HepG2 (cell line): ENCODE data around the gene EYA2. TPM values are rescaled to one million over a fixed set of nuclear protein-coding genes. Genes with fewer than 3 reads are reported as not detected.

Experiments used
- ATAC-seq: fragments of 200-7000 bp; cut with Tn5 transposase; 3 replicates; pipeline ENCODE4 v1.9.1; 2020; ENCODE audit warnings: mild to moderate bottlenecking, moderate library complexity
- BruUV-seq: library from RNA; stranded (reverse); fragments of 400-500 nt; replicated peaks from 2 replicates; lab custom pipeline; 2021; lab: Mats Ljungman, UMichigan
- CTCF ChIA-PET: fragments of 300-600 bp; formaldehyde crosslinking; extraction: SDS; loops from one replicate; lab custom pipeline; 2021; ENCODE audit warnings: low total read pairs, inconsistent platforms, low intra/inter-chr PET ratio; lab: Yijun Ruan, JAX
- POLR2A ChIA-PET: fragments of 350-600 bp; sonication (Branson Sonifier 250); formaldehyde crosslinking; loops from one replicate; lab custom pipeline; 2020; ENCODE audit warnings: antibody characterized with exemption, inconsistent platforms; lab: Yijun Ruan, JAX
- DNase-seq: peaks from one replicate; pipeline ENCODE4 v3.0.0-alpha.2; 2015; ENCODE audit warnings: low spot score
- FAIRE-seq: peaks from 3 replicates; lab custom pipeline; 2011; peaks lifted over from hg19 to GRCh38; lab: Jason Lieb, UNC
- H2AFZ ChIP-seq: one replicate; pipeline ENCODE4 v1.6.1; 2011; ENCODE audit warnings: low read length, inconsistent platforms
- H3K27ac ChIP-seq: fragments of 300-600 bp; 3 replicates; pipeline ENCODE4 v1.8.0; 2011; ENCODE audit warnings: mixed run types, mild to moderate bottlenecking, mixed read lengths, low read length, inconsistent platforms; ENCODE audit not compliant: insufficient read depth; ENCODE audit errors: extremely low read length
- H3K27me3 ChIP-seq, 2 experiments: fragments of 200-600 bp in 1 of 2; 2 replicates in 1 of 2; 3 replicates in 1 of 2; pipeline versions ENCODE4 v1.6.0 to v1.8.0; 2011; ENCODE audit warnings: low read length in 2 of 2, mild to moderate bottlenecking in 2 of 2, moderate library complexity in 2 of 2, inconsistent platforms in 1 of 2; ENCODE audit not compliant: insufficient read depth in 2 of 2, control insufficient read depth in 1 of 2
- H3K36me3 ChIP-seq, 2 experiments: fragments of 200-600 bp in 1 of 2; replicated peaks in 1 of 2; 2 replicates in 1 of 2; 3 replicates in 1 of 2; pipeline versions ENCODE4 v1.5.1 to v1.8.0; 2011; ENCODE audit warnings: low read length in 2 of 2, inconsistent platforms in 1 of 2; ENCODE audit not compliant: insufficient read depth in 2 of 2, control insufficient read depth in 1 of 2
- H3K4me1 ChIP-seq: 2 replicates; pipeline ENCODE4 v1.5.1; 2012; ENCODE audit warnings: low read length, inconsistent platforms; ENCODE audit not compliant: insufficient read depth
- H3K4me2 ChIP-seq: 2 replicates; pipeline ENCODE4 v1.6.0; 2011; ENCODE audit warnings: low read depth, low read length, inconsistent platforms
- H3K4me3 ChIP-seq, 3 experiments: fragments of 200-600 bp in 1 of 3; sonication (generic), shearing (Covaris generic) in 1 of 3; replicated peaks in 1 of 3; 2 replicates each; pipeline ENCODE4 v1.5.1; 2011 to 2016; ENCODE audit warnings: low read length in 3 of 3, inconsistent platforms in 2 of 3, low read depth in 2 of 3, mild to moderate bottlenecking in 2 of 3, control low read depth in 1 of 3, mixed read lengths in 1 of 3; ENCODE audit not compliant: insufficient read depth in 1 of 3
- H3K79me2 ChIP-seq: one replicate; pipeline ENCODE4 v1.6.1; 2011; ENCODE audit warnings: low read length, inconsistent platforms; ENCODE audit not compliant: insufficient read depth
- H3K9ac ChIP-seq: 2 replicates; pipeline ENCODE4 v1.6.0; 2011; ENCODE audit warnings: mild to moderate bottlenecking, low read depth, low read length, inconsistent platforms; ENCODE audit not compliant: insufficient read depth
- H3K9me3 ChIP-seq: 2 replicates; pipeline ENCODE4 v1.5.1; 2012; ENCODE audit warnings: mild to moderate bottlenecking, low read length
- H4K20me1 ChIP-seq: 2 replicates; pipeline ENCODE4 v1.6.0; 2011; ENCODE audit warnings: inconsistent platforms, mild to moderate bottlenecking, low read length, moderate library complexity; ENCODE audit not compliant: insufficient read depth
- CREB1 ChIP-seq, 2 experiments: fragments of 450-650 bp in 1 of 2; IDR thresholded peaks; 2 replicates each; pipeline ENCODE4 v1.6.1; 2016 to 2017; ENCODE audit warnings: control low read depth in 1 of 2, mild to moderate bottlenecking in 1 of 2, missing compliant biosample characterization in 1 of 2, missing genetic modification characterization in 1 of 2
- FOXP1 ChIP-seq, 2 experiments: fragments of 450-650 bp in 1 of 2; IDR thresholded peaks; 2 replicates each; pipeline ENCODE4 v1.6.1; 2017 to 2018; ENCODE audit warnings: antibody characterized with exemption in 1 of 2
- NFKBIZ ChIP-seq: IDR thresholded peaks from 2 replicates; pipeline ENCODE4 v1.6.1; 2018; ENCODE audit warnings: missing genetic modification reagents, missing compliant biosample characterization
- RARG ChIP-seq: sonication (generic); formaldehyde crosslinking; IDR thresholded peaks from 2 replicates; pipeline ENCODE4 v1.4.0; 2020; ENCODE audit warnings: low read depth, mild to moderate bottlenecking, missing genetic modification reagents
- ZNF160 ChIP-seq: sonication (generic); formaldehyde crosslinking; IDR thresholded peaks from 2 replicates; pipeline ENCODE4 v1.8.0; 2022; ENCODE audit warnings: mild to moderate bottlenecking, inconsistent platforms, missing genetic modification reagents
- ZNF20 ChIP-seq: sonication (generic); formaldehyde crosslinking; IDR thresholded peaks from 2 replicates; pipeline ENCODE4 v1.4.0; 2020; ENCODE audit warnings: mild to moderate bottlenecking, moderate library complexity, missing genetic modification reagents
- ZNF484 ChIP-seq: sonication (generic); formaldehyde crosslinking; IDR thresholded peaks from 2 replicates; pipeline ENCODE4 v1.5.1; 2020; ENCODE audit warnings: mild to moderate bottlenecking, low read depth, missing genetic modification reagents, borderline replicate concordance
- ZNF672 ChIP-seq: sonication (generic); formaldehyde crosslinking; IDR thresholded peaks from 2 replicates; pipeline ENCODE4 v1.8.1; 2022; ENCODE audit warnings: missing genetic modification reagents
- ZNF720 ChIP-seq: sonication (generic); formaldehyde crosslinking; IDR thresholded peaks from 2 replicates; pipeline ENCODE4 v1.4.0; 2020; ENCODE audit warnings: missing genetic modification reagents
- ZNF781 ChIP-seq: sonication (generic); formaldehyde crosslinking; IDR thresholded peaks from 2 replicates; pipeline ENCODE4 v1.5.1; 2020; ENCODE audit warnings: borderline replicate concordance, mild to moderate bottlenecking, missing genetic modification reagents; ENCODE audit errors: not compliant biosample characterization
- WGBS: methylation state at CpG from one replicate; pipeline ENCODE4 v1.1.6; 2017; ENCODE audit warnings: low lambda C conversion rate; 5-methylcytosine and 5-hydroxymethylcytosine counted together
- in situ Hi-C: cut with HindIII; loops from 2 replicates; pipeline ENCODE4 v1.10.0; 2017; ENCODE audit warnings: low pct_unique_long_range_greater_than_20kb; ENCODE audit not compliant: extremely low pct_ligation_motif_present
- intact Hi-C: fragments of 100-400 bp; cut with micrococcal nuclease; formaldehyde crosslinking; loops from one replicate; pipeline ENCODE4 v1.10.0; 2022; ENCODE audit not compliant: unreplicated experiment
- polyA plus RNA-seq, 8 experiments: library from polyadenylated mRNA; depleted of rRNA in 3 of 8; stranded (reverse) in 7 of 8; unstranded in 1 of 8; fragments of >200 nt; fragmentation: Illumina TruSeq in 4 of 8; extraction: Trizol in 4 of 8; gene quantifications; 2 replicates each; pipeline versions ENCODE4 v1.2.1 to v1.2.3, GENCODE V29; 2011 to 2016; ENCODE audit warnings: low read depth in 4 of 8, missing spikeins in 1 of 8, mixed read lengths in 1 of 8; ENCODE audit not compliant: insufficient read depth in 1 of 8
- total RNA-seq, 5 experiments: library from RNA; depleted of rRNA; stranded (reverse); fragments of >200 nt; fragmentation: Illumina TruSeq; extraction: Trizol; gene quantifications; 2 replicates each; pipeline ENCODE4 v1.2.3, GENCODE V29; 2016; ENCODE audit warnings: low read depth in 1 of 5
- TF ChIP-seq, protein P1 (sequence below): sonication (generic); formaldehyde crosslinking; IDR thresholded peaks from 2 replicates; pipeline ENCODE4 v1.5.1; 2020; ENCODE audit warnings: missing genetic modification reagents, mild to moderate bottlenecking, borderline replicate concordance
- TF ChIP-seq, protein P2 (sequence below): sonication (generic); formaldehyde crosslinking; IDR thresholded peaks from 2 replicates; pipeline ENCODE4 v1.4.0; 2020; ENCODE audit warnings: missing genetic modification reagents
- TF ChIP-seq, protein P3 (sequence below), 2 experiments: sonication (generic) in 1 of 2; formaldehyde crosslinking in 1 of 2; IDR thresholded peaks; 2 replicates each; pipeline versions ENCODE4 v1.5.1 to v1.6.1; 2011 to 2020; ENCODE audit warnings: borderline replicate concordance in 1 of 2, low read depth in 1 of 2, low read length in 1 of 2, mild to moderate bottlenecking in 1 of 2, missing genetic modification reagents in 1 of 2, moderate library complexity in 1 of 2

EYA2 gene
- total and polyA plus RNA-seq, 2 of the 13 experiments (the other 11 are each of a cell fraction or from before 2014, with no cell fraction given): not detected

DNA sequence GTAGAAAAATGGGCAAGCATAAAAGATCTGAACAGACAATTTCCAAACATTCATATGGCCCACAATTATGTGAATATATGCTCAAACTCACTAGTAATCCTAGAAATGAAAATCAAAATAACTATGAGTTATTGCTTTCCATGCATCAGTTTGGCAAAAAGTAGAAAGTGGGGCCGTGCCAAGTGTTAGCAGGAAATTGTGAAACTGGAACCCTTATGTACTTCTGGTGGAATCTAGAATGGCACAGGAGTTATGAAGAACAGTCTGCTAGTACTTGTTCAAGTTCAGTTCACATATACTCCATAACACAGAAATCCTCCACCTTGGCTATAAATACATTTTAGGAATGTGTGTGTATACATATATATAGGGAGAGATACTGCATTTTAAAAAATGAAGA is 89.8 kb downstream of the EYA2 start (continued):
- TF ChIP-seq, protein P1, sequence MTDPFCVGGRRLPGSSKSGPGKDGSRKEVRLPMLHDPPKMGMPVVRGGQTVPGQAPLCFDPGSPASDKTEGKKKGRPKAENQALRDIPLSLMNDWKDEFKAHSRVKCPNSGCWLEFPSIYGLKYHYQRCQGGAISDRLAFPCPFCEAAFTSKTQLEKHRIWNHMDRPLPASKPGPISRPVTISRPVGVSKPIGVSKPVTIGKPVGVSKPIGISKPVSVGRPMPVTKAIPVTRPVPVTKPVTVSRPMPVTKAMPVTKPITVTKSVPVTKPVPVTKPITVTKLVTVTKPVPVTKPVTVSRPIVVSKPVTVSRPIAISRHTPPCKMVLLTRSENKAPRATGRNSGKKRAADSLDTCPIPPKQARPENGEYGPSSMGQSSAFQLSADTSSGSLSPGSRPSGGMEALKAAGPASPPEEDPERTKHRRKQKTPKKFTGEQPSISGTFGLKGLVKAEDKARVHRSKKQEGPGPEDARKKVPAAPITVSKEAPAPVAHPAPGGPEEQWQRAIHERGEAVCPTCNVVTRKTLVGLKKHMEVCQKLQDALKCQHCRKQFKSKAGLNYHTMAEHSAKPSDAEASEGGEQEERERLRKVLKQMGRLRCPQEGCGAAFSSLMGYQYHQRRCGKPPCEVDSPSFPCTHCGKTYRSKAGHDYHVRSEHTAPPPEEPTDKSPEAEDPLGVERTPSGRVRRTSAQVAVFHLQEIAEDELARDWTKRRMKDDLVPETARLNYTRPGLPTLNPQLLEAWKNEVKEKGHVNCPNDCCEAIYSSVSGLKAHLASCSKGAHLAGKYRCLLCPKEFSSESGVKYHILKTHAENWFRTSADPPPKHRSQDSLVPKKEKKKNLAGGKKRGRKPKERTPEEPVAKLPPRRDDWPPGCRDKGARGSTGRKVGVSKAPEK: no peak
- TF ChIP-seq ZNF672 (CRISPR knock-in tag): no peak
- TF ChIP-seq CREB1 (IDR thresholded peaks at IDR 0.05): no peak
- TF ChIP-seq CREB1 (CRISPR knock-in tag; IDR thresholded peaks at IDR 0.05): no peak
- no peak for TF ChIP-seq NFKBIZ (CRISPR knock-in tag)
- TF ChIP-seq ZNF781 (CRISPR knock-in tag): no peak
- TF ChIP-seq ZNF484 (CRISPR knock-in tag): no peak
- TF ChIP-seq RARG: no peak
- TF ChIP-seq, protein P2, sequence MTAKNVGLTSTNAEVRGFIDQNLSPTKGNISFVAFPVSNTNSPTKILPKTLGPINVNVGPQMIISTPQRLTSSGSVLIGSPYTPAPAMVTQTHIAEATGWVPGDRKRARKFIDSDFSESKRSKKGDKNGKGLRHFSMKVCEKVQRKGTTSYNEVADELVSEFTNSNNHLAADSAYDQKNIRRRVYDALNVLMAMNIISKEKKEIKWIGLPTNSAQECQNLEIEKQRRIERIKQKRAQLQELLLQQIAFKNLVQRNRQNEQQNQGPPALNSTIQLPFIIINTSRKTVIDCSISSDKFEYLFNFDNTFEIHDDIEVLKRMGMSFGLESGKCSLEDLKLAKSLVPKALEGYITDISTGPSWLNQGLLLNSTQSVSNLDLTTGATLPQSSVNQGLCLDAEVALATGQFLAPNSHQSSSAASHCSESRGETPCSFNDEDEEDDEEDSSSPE (CRISPR knock-in tag): no peak

DNA sequence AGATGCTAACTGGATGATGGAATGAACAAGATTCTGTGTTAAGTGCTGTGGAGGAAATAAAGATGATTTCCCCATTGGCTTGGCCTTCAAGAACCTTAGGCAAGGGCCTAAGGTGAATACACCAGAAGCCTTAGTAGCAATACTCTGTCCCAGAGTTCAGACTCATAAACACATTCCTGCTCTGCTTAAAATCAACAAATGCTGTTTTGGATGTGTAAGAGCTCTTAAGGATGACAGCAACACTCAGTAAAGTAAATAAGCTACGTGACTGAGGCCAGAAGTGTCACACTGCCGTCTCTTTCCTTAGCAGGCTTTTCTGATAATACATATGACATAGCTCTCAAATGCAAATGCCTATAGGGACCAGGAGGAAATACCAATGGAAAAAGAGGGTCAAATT is 90.6 kb downstream of the EYA2 start:
- FAIRE-seq (no peak), DNase-seq (no peak), ATAC-seq (no peak)
- in situ Hi-C loops (no loop called here), intact Hi-C loops (no loop called here)
- Histone ChIP-seq H4K20me1 (no peaks in the 10 kb centered on the region), H3K9me3 (no peaks in the 10 kb centered on the region), H3K27me3 (peaks cover 0 to 16% of the 10 kb centered on the region in 2 experiments; a peak in 1 of 5 replicates), H3K9ac (no peak overlapping the region), H3K4me2 (no peak overlapping the region), H3K79me2 (no peaks in the 10 kb centered on the region), H3K27ac (no peak overlapping the region), H3K4me3 (no peak overlapping the region), H2AFZ (no peak overlapping the region), H3K4me1 (no peaks in the 10 kb centered on the region), H3K36me3 (no peaks in the 10 kb centered on the region)
- POLR2A ChIA-PET: no interaction called here
- CTCF ChIA-PET: no interaction called here
- BruUV-seq: no TSS peak
- 3% methylated on average over 2 of the region's 2 CpGs for WGBS
- TF ChIP-seq ZNF20 (CRISPR knock-in tag) (no peak), ZNF720 (no peak), FOXP1 (IDR thresholded peaks at IDR 0.05) (no peak), FOXP1 (CRISPR knock-in tag; IDR thresholded peaks at IDR 0.05) (peak; percentile 57; the same call in 1 of the 2 replicates), ZNF160 (CRISPR knock-in tag) (no peak)
- TF ChIP-seq, protein P3, sequence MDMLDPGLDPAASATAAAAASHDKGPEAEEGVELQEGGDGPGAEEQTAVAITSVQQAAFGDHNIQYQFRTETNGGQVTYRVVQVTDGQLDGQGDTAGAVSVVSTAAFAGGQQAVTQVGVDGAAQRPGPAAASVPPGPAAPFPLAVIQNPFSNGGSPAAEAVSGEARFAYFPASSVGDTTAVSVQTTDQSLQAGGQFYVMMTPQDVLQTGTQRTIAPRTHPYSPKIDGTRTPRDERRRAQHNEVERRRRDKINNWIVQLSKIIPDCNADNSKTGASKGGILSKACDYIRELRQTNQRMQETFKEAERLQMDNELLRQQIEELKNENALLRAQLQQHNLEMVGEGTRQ (IDR thresholded peaks at IDR 0.05; ENCODE audit: low read depth, low read length): no peak
- TF ChIP-seq, protein P3 (CRISPR knock-in tag; IDR thresholded peaks at IDR 0.05; ENCODE audit: borderline replicate concordance): no peak
